WI38 (cell line): ENCODE data around the gene MOV10L1.

Experiments used
- H3K4me3 ChIP-seq: 2 replicates; pipeline ENCODE4 v1.5.1; 2011; ENCODE audit warnings: low read depth, mild to moderate bottlenecking, control low read depth, low read length
- CTCF ChIP-seq: IDR thresholded peaks from 2 replicates; pipeline ENCODE4 v1.5.1; 2012; ENCODE audit warnings: low read depth, mild to moderate bottlenecking, control low read depth, low read length

MOV10L1 gene

GRCh38 chr22:50178471-50178864 lies 88.7 kb downstream of the MOV10L1 start:
- no peak overlapping the region for H3K4me3 ChIP-seq
- no peak for TF ChIP-seq CTCF

GRCh38 chr22:50178871-50179869 lies 89.4 kb downstream of the MOV10L1 start:
- TF ChIP-seq CTCF = no peak
- no peak overlapping the region for H3K4me3 ChIP-seq

GRCh38 chr22:50179937-50180726 lies 90.3 kb downstream of the MOV10L1 start:
- TF ChIP-seq CTCF = no peak

GRCh38 chr22:50180727-50181521 lies 91.1 kb downstream of the MOV10L1 start:
- H3K4me3 ChIP-seq = no peak overlapping the region
- TF ChIP-seq CTCF = no peak

More at GRCh38 chr22:50179937-50180726, 90.3 kb downstream of the MOV10L1 start:
- H3K4me3 ChIP-seq = no peak overlapping the region

GRCh38 chr22:50182176-50183081 lies 92.6 kb downstream of the MOV10L1 start:
- no peak for TF ChIP-seq CTCF

GRCh38 chr22:50183141-50183971 lies 93.5 kb downstream of the MOV10L1 start:
- no peak for TF ChIP-seq CTCF

More at GRCh38 chr22:50182176-50183081, 92.6 kb downstream of the MOV10L1 start:
- H3K4me3 ChIP-seq = no peak overlapping the region

More at GRCh38 chr22:50183141-50183971, 93.5 kb downstream of the MOV10L1 start:
- H3K4me3 ChIP-seq = no peak overlapping the region
